NCI-H2227 (cell line): ENCODE measurements around the gene ARVCF.

ENCODE experiments used
- DNase-seq: peaks from one replicate; lab custom pipeline; 2025; ENCODE audit not compliant: unreplicated experiment; lab: John Stamatoyannopoulos, UW

The ARVCF gene, protein sequence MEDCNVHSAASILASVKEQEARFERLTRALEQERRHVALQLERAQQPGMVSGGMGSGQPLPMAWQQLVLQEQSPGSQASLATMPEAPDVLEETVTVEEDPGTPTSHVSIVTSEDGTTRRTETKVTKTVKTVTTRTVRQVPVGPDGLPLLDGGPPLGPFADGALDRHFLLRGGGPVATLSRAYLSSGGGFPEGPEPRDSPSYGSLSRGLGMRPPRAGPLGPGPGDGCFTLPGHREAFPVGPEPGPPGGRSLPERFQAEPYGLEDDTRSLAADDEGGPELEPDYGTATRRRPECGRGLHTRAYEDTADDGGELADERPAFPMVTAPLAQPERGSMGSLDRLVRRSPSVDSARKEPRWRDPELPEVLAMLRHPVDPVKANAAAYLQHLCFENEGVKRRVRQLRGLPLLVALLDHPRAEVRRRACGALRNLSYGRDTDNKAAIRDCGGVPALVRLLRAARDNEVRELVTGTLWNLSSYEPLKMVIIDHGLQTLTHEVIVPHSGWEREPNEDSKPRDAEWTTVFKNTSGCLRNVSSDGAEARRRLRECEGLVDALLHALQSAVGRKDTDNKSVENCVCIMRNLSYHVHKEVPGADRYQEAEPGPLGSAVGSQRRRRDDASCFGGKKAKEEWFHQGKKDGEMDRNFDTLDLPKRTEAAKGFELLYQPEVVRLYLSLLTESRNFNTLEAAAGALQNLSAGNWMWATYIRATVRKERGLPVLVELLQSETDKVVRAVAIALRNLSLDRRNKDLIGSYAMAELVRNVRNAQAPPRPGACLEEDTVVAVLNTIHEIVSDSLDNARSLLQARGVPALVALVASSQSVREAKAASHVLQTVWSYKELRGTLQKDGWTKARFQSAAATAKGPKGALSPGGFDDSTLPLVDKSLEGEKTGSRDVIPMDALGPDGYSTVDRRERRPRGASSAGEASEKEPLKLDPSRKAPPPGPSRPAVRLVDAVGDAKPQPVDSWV

DNA sequence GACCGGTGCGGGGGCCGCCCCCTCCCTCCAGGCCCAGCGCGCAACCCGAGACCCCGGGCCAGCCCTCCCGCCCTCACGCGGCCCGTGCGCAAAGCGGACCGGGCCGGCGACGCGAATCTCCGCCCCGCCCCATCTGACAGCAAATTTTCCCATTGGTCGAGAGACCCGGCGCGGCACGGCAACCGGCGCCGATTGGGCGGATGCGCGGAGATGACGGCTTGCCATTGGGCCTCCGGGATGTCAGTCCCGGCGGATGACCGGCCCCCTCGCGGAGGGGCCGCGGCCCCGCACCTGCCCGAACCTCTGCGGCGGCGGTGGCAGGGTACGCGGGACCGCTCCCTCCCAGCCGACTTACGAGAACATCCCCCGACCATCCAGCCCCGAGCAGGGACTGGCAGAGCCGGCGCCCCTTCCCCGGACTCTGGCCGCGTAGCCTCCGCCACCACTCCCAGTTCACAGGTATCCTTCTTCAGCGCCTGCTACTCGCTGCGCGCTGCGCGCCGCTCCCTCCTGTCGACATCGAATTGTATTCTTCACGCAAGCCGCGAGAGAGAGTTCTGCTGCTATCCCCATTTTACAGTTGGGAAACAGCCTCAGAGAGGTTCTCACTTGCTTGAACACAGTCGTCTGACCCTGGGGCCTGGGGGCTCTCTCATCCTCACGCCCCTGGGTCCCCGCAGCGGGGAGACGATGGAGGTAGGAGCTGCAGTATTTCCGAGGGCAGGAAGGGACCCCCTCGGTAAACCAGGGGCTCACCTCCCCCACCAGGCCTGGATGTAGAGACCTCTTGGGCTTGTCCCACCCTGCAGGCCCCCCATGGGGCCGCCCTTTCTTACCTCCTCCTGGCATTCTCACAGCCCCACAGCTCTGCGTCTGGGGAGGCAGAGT lies at the start of gene ARVCF:
Gene ARVCF (minus strand): TSS at position 90 of the 888 bp plus-strand sequence. CDS start 26,029 bp downstream, outside the sequence.
- DNase-seq, result peak; percentile 96

DNA sequence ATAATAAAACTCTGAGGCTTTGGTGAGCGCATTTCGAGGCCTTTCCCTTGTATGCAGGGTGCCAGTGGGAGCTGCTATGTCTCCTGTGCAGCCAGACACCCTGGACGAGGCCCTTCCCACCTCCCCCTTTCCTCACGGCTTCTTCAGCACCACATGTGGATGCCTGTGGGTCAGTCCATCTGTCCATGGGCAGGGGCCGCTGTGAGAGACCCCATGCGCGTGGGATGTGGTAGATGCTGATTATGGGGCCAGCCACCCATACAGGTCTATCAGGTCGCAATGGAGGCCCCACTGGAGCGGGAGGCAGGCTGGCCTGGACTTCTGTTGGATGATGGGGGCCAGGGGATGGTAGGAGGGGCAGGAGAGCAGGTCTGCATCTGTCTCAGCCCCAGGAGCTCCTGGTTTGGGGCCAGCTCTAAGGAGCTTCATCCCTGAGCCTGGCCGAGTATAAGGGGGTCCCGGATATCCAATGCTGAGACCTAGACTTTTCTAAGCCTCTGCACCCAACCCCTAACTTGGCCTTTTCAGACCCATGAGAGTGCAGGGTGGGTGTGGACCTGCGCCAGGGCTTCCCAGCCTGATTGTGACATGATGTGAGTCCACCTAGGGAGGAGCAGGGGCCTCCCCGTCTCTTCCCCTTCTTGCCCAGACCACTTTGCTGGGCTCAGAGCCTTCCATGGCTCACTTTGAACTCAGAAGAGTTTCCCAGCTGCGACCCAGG lies 49.4 kb upstream of the ARVCF start:
- DNase-seq, result no peak

DNA sequence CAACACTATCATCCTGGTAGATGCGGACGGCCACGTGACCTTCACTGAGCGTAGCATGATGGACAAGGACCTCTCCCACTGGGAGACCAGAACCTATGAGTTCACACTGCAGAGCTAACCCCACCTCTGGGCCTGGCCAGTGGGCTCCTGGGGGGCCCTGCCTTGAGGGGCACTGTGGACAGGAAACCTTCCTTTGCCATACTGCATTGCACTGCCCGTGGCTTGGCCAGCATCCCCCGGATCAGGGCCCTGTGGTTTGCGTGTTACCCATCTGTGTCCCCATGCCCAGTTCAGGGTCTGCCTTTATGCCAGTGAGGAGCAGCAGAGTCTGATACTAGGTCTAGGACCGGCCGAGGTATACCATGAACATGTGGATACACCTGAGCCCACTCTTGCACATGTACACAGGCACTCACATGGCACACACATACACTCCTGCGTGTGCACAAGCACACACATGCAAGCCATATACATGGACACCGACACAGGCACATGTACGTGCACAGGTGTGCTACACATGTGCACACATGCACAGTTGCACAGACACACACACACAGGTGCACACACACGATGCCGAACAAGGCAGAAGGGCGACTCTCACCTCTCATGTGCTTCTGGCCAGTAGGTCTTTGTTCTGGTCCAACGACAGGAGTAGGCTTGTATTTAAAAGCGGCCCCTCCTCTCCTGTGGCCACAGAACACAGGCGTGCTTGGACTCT lies 48.1 kb upstream of the ARVCF start:
- DNase-seq, result no peak

DNA sequence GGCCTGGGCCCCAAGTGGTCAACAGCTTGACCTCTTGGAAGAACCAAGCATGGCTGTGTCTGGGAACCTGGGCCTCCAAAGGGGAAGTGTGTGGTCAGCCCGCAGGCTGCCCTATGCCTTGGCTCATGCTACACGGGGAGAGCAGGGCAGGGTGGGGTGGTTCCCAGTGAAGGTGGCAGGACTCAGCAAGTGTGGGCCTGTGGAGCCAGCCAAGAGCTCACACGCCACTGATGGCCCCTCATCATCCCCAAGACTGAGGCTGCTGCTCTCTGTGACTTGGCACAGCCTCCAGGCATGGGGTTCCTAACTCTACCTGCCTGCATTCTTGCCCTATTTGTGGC lies 47.5 kb upstream of the ARVCF start:
- no peak for DNase-seq

DNA sequence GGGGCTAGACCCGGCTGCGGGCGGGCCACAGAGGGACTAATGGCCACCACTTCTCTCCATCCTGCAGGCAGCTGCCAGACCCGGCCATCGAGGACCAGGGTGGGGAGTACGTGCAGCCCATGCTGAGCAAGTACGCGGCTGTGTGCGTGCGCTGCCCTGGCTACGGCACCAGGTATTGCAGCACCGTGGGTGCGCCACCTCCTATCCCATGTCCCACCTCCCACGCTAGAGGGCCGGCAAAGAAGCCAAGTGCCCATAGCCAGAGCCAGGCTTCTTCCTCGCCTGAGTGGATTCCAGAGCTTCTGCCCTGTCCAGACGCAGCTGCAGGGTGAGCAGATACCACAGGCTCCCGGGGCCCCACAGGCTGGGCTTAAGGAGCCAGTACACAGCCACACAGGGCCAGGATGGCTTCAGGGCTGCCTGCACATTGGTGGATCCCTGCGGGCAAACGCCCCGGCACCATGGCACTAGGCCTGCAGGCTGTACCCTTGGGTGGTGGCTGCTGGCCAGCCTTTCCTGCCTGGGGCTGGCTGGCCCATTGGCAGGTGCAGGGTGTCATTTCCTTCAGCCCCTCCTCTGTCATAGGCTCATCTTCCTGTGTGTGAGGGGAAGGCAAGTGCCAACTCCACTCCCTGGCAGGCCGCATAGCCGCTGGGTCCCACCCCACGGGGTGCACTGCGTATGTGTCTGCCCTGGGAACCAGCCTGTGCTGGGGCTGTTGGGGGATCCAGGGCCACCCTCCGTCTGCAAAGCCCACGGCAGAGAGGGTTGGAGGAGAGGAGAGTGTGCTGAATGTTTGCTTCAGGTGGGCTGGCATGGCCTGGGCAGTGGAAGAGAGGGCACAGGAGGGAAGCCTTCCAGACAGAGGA lies 46.9 kb upstream of the ARVCF start:
- DNase-seq, result no peak

DNA sequence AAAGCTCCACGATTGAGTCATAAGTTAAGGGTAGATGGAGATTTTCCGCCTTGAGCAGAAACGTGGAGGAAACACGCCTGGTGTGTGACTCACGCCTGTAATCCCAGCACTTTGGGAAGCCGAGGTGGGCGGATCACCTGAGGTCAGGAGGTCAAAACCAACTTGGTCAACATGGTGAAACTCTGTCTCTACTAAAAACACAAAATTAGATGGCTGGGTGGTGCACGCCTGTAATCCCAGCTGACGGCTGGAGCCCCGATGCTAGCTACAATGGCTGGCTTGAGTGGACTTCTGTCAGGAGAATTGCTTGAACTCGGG lies 46.1 kb upstream of the ARVCF start:
- DNase-seq, result no peak

DNA sequence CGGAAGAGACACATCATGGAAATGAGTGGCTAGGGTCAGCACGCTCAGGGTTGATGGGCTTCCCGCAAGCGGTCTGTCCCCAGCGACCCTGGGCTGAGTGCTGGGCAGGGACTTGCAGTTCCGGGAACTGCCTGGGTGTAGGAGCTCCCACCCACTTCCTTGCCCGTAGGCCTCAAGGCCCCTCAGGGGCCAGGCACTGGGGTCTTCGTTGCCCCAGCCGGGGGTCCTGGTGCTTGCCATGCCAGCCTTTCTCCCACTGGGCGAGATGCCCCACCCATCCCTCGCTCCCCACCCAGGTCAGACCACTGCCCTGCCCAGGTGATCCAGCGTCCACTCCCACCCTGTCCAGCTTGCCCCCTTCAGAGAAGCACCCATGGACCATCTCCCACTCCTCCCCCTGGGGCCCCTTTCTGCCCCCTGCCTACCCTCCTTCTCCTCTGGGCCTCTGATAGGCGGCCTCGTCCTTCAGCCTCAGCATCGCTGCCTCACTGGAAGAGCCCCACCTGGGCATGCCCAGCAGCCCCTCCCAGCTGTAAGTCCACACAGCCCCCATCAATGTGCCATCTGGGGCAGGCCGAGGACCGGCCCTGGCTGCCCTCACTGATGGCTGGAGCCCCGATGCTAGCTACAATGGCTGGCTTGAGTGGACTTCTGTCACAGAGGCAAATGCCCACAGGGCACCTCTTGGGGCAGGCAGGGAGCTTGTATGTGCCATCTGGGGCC lies 45.6 kb upstream of the ARVCF start:
- DNase-seq, result no peak

DNA sequence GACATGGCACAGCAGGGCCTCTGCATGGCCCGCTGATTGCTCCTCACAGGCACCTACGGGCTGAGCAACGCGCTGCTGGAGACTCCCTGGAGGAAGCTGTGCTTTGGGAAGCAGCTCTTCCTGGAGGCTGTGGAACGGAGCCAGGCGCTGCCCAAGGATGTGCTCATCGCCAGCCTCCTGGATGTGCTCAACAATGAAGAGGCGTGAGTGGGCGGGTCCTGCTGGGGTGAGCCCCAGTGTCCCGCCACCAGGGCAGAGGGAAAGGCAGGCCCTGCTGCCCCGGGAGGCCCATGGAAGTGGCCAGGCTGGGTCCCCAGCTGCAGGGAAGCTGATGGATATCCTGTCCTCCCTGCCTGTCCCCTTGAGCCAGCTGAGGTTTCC lies 44.8 kb upstream of the ARVCF start:
- DNase-seq, result no peak

DNA sequence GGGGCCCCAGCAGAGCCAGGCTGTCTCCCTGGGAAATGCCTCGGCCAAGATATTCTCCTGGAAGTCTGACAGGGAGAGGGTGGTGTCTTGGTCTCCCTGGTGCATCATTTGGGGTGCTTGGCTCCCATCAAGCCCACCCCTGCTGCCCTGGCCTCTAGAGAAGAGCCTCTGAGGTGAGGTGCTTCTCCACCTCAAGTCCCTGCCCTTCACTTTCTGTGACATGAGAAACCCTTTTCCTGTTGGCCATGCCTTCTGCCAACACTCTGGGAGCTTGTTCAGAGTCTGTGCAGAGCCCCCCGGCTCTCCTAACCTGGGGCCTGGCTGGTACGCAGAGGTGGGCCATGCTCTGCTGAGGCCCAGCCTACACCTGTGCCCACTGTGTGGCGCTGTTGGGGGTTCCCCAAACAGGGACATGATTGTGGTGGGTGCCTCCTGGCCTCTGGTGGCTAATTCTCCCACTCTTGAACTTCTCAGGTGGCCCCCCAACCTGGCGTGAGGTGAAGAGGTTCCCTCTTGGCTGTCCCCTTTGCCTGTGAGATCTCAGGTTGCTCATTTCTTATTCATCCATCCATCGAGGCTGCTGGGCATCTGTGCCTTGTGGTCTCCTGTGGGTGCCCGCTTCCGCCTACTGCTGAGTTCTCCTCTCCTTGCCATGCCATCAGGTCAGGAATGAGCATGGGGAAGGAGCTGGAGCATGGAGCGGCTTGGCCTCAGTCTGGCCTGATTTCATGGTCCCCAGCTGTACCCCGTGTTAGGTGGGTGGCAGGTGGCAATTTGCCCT lies 44.3 kb upstream of the ARVCF start:
- no peak for DNase-seq

DNA sequence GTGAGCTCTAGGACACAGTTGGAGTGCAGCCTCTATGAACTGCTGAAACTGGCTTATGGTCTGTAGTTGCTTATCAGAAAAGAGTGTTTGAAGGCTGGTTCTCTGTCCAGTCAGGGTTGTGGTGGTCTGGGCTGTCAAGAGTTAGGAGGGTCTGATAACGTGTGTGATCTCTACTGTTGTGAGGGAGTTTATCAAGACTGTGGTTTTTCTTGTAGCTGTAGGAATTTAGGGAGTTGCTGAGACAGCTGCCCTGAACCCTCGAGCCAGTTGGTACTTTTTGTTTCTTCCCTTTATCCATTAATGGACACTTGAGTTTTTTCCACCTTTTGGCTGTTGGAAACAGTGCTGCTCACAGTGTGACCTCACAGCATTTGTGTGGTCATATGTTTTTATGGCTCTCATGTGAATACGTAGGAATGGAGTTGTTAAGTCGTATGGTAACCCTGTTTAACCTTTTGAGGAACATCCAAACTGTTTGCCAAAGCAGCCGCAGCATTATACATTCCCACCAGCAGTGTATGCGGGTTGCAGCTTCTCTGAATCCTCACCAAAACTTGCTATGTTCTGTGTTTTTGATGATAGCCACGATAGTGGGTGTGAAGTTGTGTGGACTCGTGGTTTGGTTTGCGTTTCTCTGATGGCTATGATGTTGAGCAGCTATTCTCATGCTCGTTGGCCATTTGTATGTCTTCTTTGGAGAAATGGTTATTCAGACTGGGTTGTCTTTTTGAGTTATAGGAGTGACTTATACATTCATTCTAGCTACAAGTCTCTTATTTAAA lies 42.6 kb upstream of the ARVCF start:
- DNase-seq, result no peak

DNA sequence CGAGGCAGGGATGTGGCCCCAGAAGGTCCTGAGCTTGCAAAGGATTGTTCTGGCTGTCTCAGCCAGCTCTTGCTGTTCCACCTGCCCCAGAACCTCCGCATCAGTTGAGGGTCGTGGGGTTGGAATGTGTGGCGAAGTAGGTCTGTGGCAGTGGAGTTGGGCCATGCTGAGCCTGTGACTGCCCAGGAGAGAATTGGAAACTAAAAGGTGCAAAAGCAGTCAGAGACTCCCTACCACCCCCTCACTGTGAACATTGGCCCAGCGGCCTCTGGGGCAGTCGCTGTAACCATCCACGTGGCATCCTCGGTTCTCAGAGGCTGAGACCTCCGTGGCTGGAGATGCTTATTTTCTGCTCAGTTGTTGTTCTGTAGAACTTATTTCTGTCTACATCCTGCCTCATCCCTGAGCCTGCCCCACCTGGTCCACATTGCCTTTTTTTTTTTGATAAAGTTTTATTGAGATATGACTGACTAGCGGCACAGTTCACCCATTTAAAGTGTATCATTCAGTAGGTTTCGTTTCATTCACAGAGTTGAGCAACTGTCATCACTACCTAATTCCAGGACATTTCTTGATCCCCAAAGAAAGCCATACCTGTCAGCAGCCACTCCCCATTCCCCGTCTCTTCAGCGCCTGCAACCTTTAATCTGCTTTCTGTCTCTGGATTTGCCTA lies 41.1 kb upstream of the ARVCF start:
- no peak for DNase-seq

DNA sequence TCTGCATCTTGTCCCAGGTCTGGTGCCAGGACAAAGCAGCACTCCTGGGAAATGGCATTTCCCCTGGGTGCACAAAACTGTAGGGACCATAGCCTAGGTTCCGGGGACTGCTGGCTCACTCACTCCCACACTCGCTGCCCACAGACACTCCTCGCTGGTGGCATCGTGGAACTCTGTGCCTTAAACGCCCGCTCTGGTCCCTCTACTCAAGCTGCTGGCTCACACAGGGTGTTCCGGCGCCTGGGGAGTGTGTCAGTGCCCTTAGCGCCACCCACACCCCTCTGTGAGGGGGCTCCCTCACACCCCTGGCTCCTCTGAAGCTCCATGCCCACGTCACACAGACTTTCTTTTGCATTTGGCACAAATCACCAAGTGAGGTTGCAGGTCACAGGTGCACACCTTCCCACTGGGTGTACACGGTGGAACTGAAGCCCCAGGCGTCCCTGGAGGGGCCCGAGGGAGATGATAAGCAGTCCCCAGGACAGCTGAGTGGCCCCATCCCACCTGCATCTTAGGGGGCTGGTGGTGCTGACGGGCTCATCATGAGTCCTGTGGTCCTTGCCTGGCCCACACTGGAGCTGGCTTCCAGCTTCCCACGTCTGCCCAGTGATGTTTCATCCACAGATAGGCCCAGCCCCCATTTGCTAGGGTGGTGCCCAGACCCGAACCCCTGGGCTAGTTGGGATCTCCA lies 40.2 kb upstream of the ARVCF start:
- no peak for DNase-seq

DNA sequence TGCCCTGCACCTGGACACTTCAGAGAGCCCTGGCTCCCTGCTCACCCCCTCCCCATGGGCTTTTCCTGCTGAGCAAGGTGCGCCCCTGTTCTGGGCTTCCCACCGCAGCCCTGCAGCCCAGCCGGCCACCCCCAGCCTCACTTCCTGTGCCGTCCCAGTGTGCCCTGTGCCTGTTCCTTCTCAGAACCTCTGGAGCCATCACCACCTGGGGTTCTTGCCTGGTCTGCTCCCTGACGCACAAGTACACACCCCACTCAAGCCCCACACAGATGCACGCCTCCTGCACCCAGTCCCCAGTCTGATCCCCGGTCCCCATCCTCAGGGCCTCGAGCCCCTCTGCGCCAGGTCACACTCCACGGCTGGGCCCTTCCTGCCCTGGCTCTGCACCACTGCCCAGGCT lies 39.5 kb upstream of the ARVCF start:
- no peak for DNase-seq

DNA sequence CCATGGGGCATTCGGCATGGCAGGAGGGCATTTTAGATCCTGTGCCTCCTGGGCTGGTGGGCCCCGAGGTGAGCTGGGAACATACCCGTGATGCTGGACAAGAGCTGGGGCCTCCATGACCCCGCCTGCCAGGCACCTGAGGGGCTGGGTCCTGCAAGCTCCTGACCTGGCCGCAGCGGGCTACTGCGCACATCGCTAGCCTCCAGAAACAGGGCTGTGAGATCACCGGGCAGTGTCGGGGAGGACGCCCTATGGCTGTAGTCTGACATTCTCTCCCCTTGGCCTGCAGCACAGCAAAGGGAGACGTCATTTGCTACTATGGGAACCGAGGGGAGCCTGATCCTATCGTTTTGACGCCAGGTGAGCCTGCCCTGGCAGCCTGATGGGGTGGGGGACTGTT lies 39.0 kb upstream of the ARVCF start:
- no peak for DNase-seq

DNA sequence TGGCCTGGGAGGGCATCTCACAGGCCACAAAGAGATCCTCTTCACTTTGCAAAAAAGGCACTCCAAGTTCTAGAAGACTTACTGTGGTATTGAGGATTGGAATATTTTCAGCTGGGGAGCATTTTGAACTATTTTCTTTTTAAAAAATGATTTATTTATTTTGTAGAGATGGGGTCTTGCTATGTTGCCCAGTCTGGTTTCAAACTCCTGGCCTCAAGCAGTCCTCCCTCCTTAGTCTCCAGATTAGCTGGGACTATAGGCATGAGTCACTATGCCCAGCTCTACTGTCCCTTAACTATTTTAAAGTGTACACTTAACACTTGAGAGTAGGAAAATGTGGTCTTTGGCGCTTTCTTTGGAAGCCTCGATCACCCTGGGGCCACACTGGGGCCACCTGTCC lies 38.5 kb upstream of the ARVCF start:
- DNase-seq, result no peak

DNA sequence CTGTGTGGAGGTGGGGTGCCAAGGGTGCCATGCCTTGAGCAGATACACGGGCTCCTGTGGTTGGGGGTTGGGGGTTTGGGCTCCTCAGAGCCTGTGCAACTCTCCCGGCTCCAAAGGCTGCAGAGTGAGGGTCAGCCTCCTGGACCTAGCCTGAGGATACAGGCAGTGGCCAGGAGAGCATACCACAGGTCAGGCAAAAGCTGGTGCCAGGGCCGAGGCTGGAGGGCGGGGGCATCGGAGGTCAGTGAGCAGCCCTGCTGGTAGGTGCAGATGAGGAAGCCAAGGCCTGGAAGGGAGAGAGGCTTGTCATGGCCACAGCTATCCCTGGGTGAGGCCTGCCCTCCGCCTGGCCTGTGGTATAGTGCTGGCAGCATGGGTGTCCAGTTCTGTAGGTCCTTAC lies 37.9 kb upstream of the ARVCF start:
- DNase-seq, result no peak
